HEK293 (cell line): Measurements from ENCODE around the gene ADCY7.

Source experiments
- CTCF ChIP-seq: fragments of 450-650 bp; formaldehyde crosslinking; IDR thresholded peaks from 2 replicates; pipeline ENCODE4 v1.5.1; 2016; ENCODE audit warnings: missing biosample characterization, missing genetic modification characterization
- ELK4 ChIP-seq: IDR thresholded peaks from 2 replicates; pipeline ENCODE4 v1.6.1; 2011; ENCODE audit warnings: mild to moderate bottlenecking, low read depth, low read length, borderline replicate concordance
- GLI4 ChIP-seq: fragments of 450-650 bp; formaldehyde crosslinking; IDR thresholded peaks from 2 replicates; pipeline ENCODE4 v1.5.1; 2016; ENCODE audit warnings: missing biosample characterization, missing genetic modification characterization
- KLF1 ChIP-seq: fragments of 450-650 bp; formaldehyde crosslinking; IDR thresholded peaks from 2 replicates; pipeline ENCODE4 v1.5.1; 2016; ENCODE audit warnings: missing biosample characterization, missing genetic modification characterization
- PATZ1 ChIP-seq: fragments of 450-650 bp; formaldehyde crosslinking; IDR thresholded peaks from 2 replicates; pipeline ENCODE4 v1.5.1; 2016; ENCODE audit warnings: missing biosample characterization, missing genetic modification characterization
- ZBTB1 ChIP-seq: fragments of 450-650 bp; formaldehyde crosslinking; IDR thresholded peaks from 2 replicates; pipeline ENCODE4 v1.5.1; 2016; ENCODE audit warnings: missing biosample characterization, missing genetic modification characterization
- ZNF274 ChIP-seq, 2 experiments: fragments of 200-500 bp in 1 of 2; fragments of 450-650 bp in 1 of 2; sonication (Bioruptor generic) in 1 of 2; formaldehyde crosslinking in 1 of 2; IDR thresholded peaks; 2 replicates each; pipeline versions ENCODE4 v1.5.1 to v1.6.1; 2014 to 2016; ENCODE audit warnings: borderline replicate concordance in 1 of 2, inconsistent platforms in 1 of 2, low read length in 1 of 2, missing biosample characterization in 1 of 2, missing genetic modification characterization in 1 of 2
- ZNF76 ChIP-seq: fragments of 450-650 bp; formaldehyde crosslinking; IDR thresholded peaks from 2 replicates; pipeline ENCODE4; 2016; ENCODE audit warnings: low read depth, missing biosample characterization, missing genetic modification characterization, borderline replicate concordance
- ZNF776 ChIP-seq: fragments of 450-650 bp; formaldehyde crosslinking; IDR thresholded peaks from 2 replicates; pipeline ENCODE4 v1.5.0; 2017; ENCODE audit warnings: missing biosample characterization, missing genetic modification characterization, borderline replicate concordance
- ZNF777 ChIP-seq: fragments of 450-650 bp; formaldehyde crosslinking; IDR thresholded peaks from 2 replicates; pipeline ENCODE4 v1.5.1; 2017; ENCODE audit warnings: missing biosample characterization, missing genetic modification characterization, borderline replicate concordance
- TF ChIP-seq, protein P1 (sequence below): fragments of 450-650 bp; IDR thresholded peaks from 2 replicates; pipeline ENCODE4 v1.5.1; 2018; ENCODE audit warnings: missing biosample characterization, missing genetic modification characterization

GRCh38 chr16:50254072-50254471 is 12.3 kb upstream of the ADCY7 start:
- no peak for TF ChIP-seq ZNF777 (tag by site-specific recombination)
- no peak for TF ChIP-seq CTCF (tag by site-specific recombination)
- TF ChIP-seq ELK4: no peak
- TF ChIP-seq, protein P1, sequence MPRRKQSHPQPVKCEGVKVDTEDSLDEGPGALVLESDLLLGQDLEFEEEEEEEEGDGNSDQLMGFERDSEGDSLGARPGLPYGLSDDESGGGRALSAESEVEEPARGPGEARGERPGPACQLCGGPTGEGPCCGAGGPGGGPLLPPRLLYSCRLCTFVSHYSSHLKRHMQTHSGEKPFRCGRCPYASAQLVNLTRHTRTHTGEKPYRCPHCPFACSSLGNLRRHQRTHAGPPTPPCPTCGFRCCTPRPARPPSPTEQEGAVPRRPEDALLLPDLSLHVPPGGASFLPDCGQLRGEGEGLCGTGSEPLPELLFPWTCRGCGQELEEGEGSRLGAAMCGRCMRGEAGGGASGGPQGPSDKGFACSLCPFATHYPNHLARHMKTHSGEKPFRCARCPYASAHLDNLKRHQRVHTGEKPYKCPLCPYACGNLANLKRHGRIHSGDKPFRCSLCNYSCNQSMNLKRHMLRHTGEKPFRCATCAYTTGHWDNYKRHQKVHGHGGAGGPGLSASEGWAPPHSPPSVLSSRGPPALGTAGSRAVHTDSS (tag by site-specific recombination): no peak
- TF ChIP-seq PATZ1 (tag by site-specific recombination): no peak
- no peak for TF ChIP-seq GLI4 (tag by site-specific recombination)
- no peak for TF ChIP-seq ZNF776 (tag by site-specific recombination)
- TF ChIP-seq KLF1 (tag by site-specific recombination): no peak
- no peak for TF ChIP-seq ZBTB1 (tag by site-specific recombination)
- no peak for TF ChIP-seq ZNF76 (tag by site-specific recombination)
- TF ChIP-seq ZNF274 (IDR thresholded peaks at IDR 0.05; ENCODE audit: low read length): no peak
- TF ChIP-seq ZNF274 (tag by site-specific recombination; IDR thresholded peaks at IDR 0.05; ENCODE audit: borderline replicate concordance): no peak
